ENCODE measurements around the gene OR51I2.

OR51I2 gene

DNA sequence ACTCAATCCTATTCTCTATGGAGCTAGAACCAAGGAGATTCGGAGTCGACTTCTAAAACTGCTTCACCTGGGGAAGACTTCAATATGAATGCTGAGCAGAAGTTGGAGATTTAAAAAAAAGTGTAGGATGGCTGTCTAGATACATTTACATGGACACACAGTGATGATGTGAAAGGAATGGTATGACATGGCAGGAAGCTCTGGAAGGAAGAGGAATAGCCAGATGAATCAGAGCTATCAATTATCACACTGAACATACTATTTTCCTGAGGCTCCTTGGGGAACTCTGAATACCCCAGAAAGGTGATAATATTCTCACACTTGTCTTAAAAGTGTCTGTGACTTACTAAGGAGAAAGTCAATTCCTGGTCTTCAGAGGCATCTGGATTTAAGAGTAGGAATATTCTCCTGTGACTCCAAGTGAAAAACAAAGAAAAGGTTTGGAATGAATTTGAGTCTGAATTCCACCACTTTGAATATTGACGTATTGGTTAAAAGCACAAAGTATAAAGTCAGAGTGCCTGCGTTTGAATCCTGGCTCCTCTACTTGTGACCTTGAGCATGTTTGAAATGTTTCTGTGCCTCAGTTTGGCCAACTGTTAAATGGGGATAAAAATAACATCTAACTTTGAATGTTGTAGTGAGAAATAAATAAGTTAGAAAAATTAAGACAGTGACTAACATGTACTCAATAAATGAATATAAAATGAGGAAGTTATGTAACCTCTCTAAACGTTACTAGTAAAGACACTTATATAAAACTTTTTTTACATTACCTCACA lies 40.6 kb downstream of the OR51I2 start:
- Histone ChIP-seq H3K4me1 (ENCODE audit: control insufficient read depth, insufficient read depth, low read depth, low read length) (no peaks in the 10 kb centered on the region), H4K8ac (ENCODE audit: low read length) (no peak overlapping the region), H3K36me3 (ENCODE audit: control insufficient read depth in 1 of 2, insufficient read depth in 2 of 2, low read depth in 1 of 2, low read length in 2 of 2) (no peaks in the 10 kb centered on the region), H3K23ac (ENCODE audit: low read length in 2 of 2) (no peak overlapping the region), H3K9ac (ENCODE audit: low read length) (no peak overlapping the region), H3K4me3 (ENCODE audit: insufficient read depth in 1 of 2, low read depth in 1 of 2, low read length in 2 of 2) (no peak overlapping the region), H3K9me3 (ENCODE audit: control insufficient read depth, low read length) (no peaks in the 10 kb centered on the region), H2BK12ac (ENCODE audit: low read length in 2 of 2) (no peak overlapping the region), H3K14ac (ENCODE audit: low read length in 2 of 2) (no peak overlapping the region), H2AK5ac (ENCODE audit: low read length, severe bottlenecking) (no peak overlapping the region), H2BK120ac (ENCODE audit: low read depth, low read length) (no peak overlapping the region), H2AFZ (ENCODE audit: low read depth, low read length) (no peak overlapping the region), H3K4ac (ENCODE audit: low read depth in 1 of 2, low read length in 2 of 2) (no peak overlapping the region), H3K27me3 (ENCODE audit: control insufficient read depth in 1 of 2, insufficient read depth in 1 of 2, low read length in 2 of 2) (no peaks in the 10 kb centered on the region), H4K91ac (ENCODE audit: low read length) (no peak overlapping the region), H3K18ac (ENCODE audit: low read depth in 1 of 2, low read length in 2 of 2) (no peak overlapping the region), H3K27ac (ENCODE audit: low read length, poor library complexity, severe bottlenecking) (no peak overlapping the region), H2BK5ac (ENCODE audit: low read depth, low read length, poor library complexity, severe bottlenecking) (no peak overlapping the region), H3K79me1 (replicated peaks; ENCODE audit: low read length, poor library complexity, severe bottlenecking) (no peaks in the 10 kb centered on the region), H3K4me2 (ENCODE audit: low read length, poor library complexity, severe bottlenecking) (no peak overlapping the region), H2BK15ac (ENCODE audit: low read depth, poor library complexity, severe bottlenecking) (no peak overlapping the region)
- DNase-seq = peak; percentile 2
- 71% methylated on average over 4 of the region's 5 CpGs for WGBS

DNA sequence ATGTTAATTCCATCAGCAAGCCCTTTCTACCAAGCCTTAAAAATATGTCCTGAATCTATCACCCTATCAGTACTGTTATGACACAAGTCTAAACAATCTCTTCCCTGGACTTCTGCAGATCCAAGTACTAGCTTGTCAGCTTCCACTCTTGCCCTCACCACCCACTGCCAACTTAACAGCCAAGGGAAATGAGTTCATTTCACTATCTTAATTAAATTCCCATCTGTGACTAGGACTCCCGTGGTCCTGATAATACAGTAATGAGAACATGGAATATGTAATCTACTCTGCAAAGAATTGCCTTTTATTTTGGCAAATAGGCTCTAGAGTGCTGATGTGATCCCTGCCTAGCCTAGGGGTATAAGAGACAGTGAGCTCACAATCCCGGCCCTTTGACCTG lies 50.5 kb downstream of the OR51I2 start:
- H3K18ac ChIP-seq (ENCODE audit: low read depth in 1 of 2, low read length in 2 of 2) = no peak overlapping the region
- no peak overlapping the region for H4K8ac ChIP-seq (ENCODE audit: low read length)
- 60% methylated on average over 2 of the region's 2 CpGs for WGBS
- H3K9ac ChIP-seq (ENCODE audit: low read length) = no peak overlapping the region
- no peaks in the 10 kb centered on the region for H3K79me1 ChIP-seq (replicated peaks; ENCODE audit: low read length, poor library complexity, severe bottlenecking)
- H4K91ac ChIP-seq (ENCODE audit: low read length) = no peak overlapping the region
- no peak overlapping the region for H2AK5ac ChIP-seq (ENCODE audit: low read length, severe bottlenecking)
- DNase-seq = no peak
- no peaks in the 10 kb centered on the region for H3K36me3 ChIP-seq (ENCODE audit: control insufficient read depth in 1 of 2, insufficient read depth in 2 of 2, low read depth in 1 of 2, low read length in 2 of 2)
- no peak overlapping the region for H2BK15ac ChIP-seq (ENCODE audit: low read depth, poor library complexity, severe bottlenecking)
- peaks cover 0 to 4% of the 10 kb centered on the region in 2 experiments for H3K27me3 ChIP-seq (ENCODE audit: control insufficient read depth in 1 of 2, insufficient read depth in 1 of 2, low read length in 2 of 2)
- no peaks in the 10 kb centered on the region for H3K9me3 ChIP-seq (ENCODE audit: control insufficient read depth, low read length)
- no peak overlapping the region for H2BK5ac ChIP-seq (ENCODE audit: low read depth, low read length, poor library complexity, severe bottlenecking)
- H3K4me2 ChIP-seq (ENCODE audit: low read length, poor library complexity, severe bottlenecking) = no peak overlapping the region
- H2BK120ac ChIP-seq (ENCODE audit: low read depth, low read length) = no peak overlapping the region
- no peak overlapping the region for H2AFZ ChIP-seq (ENCODE audit: low read depth, low read length)
- H3K4me3 ChIP-seq (ENCODE audit: insufficient read depth in 1 of 2, low read depth in 1 of 2, low read length in 2 of 2) = no peak overlapping the region
- H3K4me1 ChIP-seq (ENCODE audit: control insufficient read depth, insufficient read depth, low read depth, low read length) = no peaks in the 10 kb centered on the region
- no peak overlapping the region for H2BK12ac ChIP-seq (ENCODE audit: low read length in 2 of 2)
- H3K27ac ChIP-seq (ENCODE audit: low read length, poor library complexity, severe bottlenecking) = no peak overlapping the region
- no peak overlapping the region for H3K23ac ChIP-seq (ENCODE audit: low read length in 2 of 2)
- H3K14ac ChIP-seq (ENCODE audit: low read length in 2 of 2) = no peak overlapping the region
- no peak overlapping the region for H3K4ac ChIP-seq (ENCODE audit: low read depth in 1 of 2, low read length in 2 of 2)

DNA sequence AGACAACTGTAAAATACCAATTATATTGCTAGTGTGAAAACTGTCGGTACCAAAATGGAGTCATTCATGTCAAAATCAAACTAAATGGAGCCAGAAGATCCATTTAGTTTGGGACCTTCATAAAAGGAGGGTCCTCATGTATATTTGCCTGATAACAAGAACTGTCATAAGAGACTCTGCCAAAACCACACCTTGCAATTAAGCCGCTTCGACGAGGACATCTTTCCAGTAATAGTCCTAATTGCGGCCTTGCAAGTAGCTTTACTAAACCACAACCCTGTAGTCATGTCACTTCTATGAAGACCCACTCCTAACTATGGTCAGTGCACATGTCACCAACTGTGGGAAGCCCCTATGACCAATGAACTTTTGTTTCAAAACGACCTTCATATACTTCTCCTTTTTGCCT lies 51.3 kb downstream of the OR51I2 start:
- Histone ChIP-seq H2AK5ac (ENCODE audit: low read length, severe bottlenecking) (no peak overlapping the region), H2BK12ac (ENCODE audit: low read length in 2 of 2) (no peak overlapping the region), H3K27me3 (ENCODE audit: control insufficient read depth in 1 of 2, insufficient read depth in 1 of 2, low read length in 2 of 2) (peaks cover 0 to 4% of the 10 kb centered on the region in 2 experiments), H4K91ac (ENCODE audit: low read length) (no peak overlapping the region), H3K23ac (ENCODE audit: low read length in 2 of 2) (no peak overlapping the region), H2AFZ (ENCODE audit: low read depth, low read length) (no peak overlapping the region), H3K4ac (ENCODE audit: low read depth in 1 of 2, low read length in 2 of 2) (no peak overlapping the region), H3K4me3 (ENCODE audit: insufficient read depth in 1 of 2, low read depth in 1 of 2, low read length in 2 of 2) (no peak overlapping the region), H3K18ac (ENCODE audit: low read depth in 1 of 2, low read length in 2 of 2) (no peak overlapping the region), H3K9ac (ENCODE audit: low read length) (no peak overlapping the region), H2BK120ac (ENCODE audit: low read depth, low read length) (no peak overlapping the region), H3K79me1 (replicated peaks; ENCODE audit: low read length, poor library complexity, severe bottlenecking) (no peaks in the 10 kb centered on the region), H3K9me3 (ENCODE audit: control insufficient read depth, low read length) (no peaks in the 10 kb centered on the region), H3K14ac (ENCODE audit: low read length in 2 of 2) (no peak overlapping the region), H2BK5ac (ENCODE audit: low read depth, low read length, poor library complexity, severe bottlenecking) (no peak overlapping the region), H4K8ac (ENCODE audit: low read length) (no peak overlapping the region), H3K4me1 (ENCODE audit: control insufficient read depth, insufficient read depth, low read depth, low read length) (no peaks in the 10 kb centered on the region), H3K36me3 (ENCODE audit: control insufficient read depth in 1 of 2, insufficient read depth in 2 of 2, low read depth in 1 of 2, low read length in 2 of 2) (no peaks in the 10 kb centered on the region), H3K27ac (ENCODE audit: low read length, poor library complexity, severe bottlenecking) (no peak overlapping the region), H2BK15ac (ENCODE audit: low read depth, poor library complexity, severe bottlenecking) (no peak overlapping the region), H3K4me2 (ENCODE audit: low read length, poor library complexity, severe bottlenecking) (no peak overlapping the region)
- no peak for DNase-seq
- 89% methylated on average over 6 of the region's 6 CpGs for WGBS

DNA sequence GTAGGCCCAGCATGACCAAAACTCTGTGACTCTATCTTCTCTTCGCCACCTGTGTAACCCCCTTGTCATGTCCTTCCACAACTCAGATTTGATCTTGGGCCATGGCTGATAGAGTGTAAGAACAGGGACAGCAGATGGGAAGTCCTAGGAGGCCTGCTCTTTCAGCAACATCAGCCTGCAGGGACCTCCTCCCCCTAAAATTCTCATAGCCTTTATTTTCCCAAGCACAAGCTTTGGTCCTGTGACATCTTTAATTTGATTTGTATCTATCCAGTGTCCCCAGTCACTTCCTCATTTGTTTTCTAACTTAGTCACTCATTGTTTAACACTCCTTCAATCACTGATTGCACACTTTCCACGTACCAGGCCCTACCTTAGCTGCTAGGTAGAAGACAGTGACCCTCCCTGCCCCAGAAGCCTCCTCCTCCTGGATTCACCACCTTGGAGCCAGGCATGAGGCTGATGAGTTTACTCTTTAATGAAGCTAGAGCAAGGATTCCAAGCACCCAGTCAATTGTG lies 55.3 kb downstream of the OR51I2 start:
- H2BK5ac ChIP-seq (ENCODE audit: low read depth, low read length, poor library complexity, severe bottlenecking) = no peak overlapping the region
- H3K14ac ChIP-seq (ENCODE audit: low read length in 2 of 2) = no peak overlapping the region
- H2BK15ac ChIP-seq (ENCODE audit: low read depth, poor library complexity, severe bottlenecking) = no peak overlapping the region
- no peak overlapping the region for H3K4ac ChIP-seq (ENCODE audit: low read depth in 1 of 2, low read length in 2 of 2)
- H3K4me3 ChIP-seq (ENCODE audit: insufficient read depth in 1 of 2, low read depth in 1 of 2, low read length in 2 of 2) = no peak overlapping the region
- H3K36me3 ChIP-seq (ENCODE audit: control insufficient read depth in 1 of 2, insufficient read depth in 2 of 2, low read depth in 1 of 2, low read length in 2 of 2) = no peaks in the 10 kb centered on the region
- H3K27me3 ChIP-seq (ENCODE audit: control insufficient read depth in 1 of 2, insufficient read depth in 1 of 2, low read length in 2 of 2) = peaks cover 2 to 4% of the 10 kb centered on the region in 2 experiments
- DNase-seq = no peak
- no peaks in the 10 kb centered on the region for H3K4me1 ChIP-seq (ENCODE audit: control insufficient read depth, insufficient read depth, low read depth, low read length)
- no peaks in the 10 kb centered on the region for H3K79me1 ChIP-seq (replicated peaks; ENCODE audit: low read length, poor library complexity, severe bottlenecking)
- H2BK12ac ChIP-seq (ENCODE audit: low read length in 2 of 2) = no peak overlapping the region
- no peak overlapping the region for H2BK120ac ChIP-seq (ENCODE audit: low read depth, low read length)
- H4K91ac ChIP-seq (ENCODE audit: low read length) = no peak overlapping the region
- no peak overlapping the region for H3K4me2 ChIP-seq (ENCODE audit: low read length, poor library complexity, severe bottlenecking)
- no peak overlapping the region for H3K9ac ChIP-seq (ENCODE audit: low read length)
- H4K8ac ChIP-seq (ENCODE audit: low read length) = no peak overlapping the region
- WGBS = 67% methylated on average over 2 of the region's 2 CpGs
- H2AK5ac ChIP-seq (ENCODE audit: low read length, severe bottlenecking) = no peak overlapping the region
- no peak overlapping the region for H3K27ac ChIP-seq (ENCODE audit: low read length, poor library complexity, severe bottlenecking)
- H3K23ac ChIP-seq (ENCODE audit: low read length in 2 of 2) = no peak overlapping the region
- H3K9me3 ChIP-seq (ENCODE audit: control insufficient read depth, low read length) = no peaks in the 10 kb centered on the region
- H3K18ac ChIP-seq (ENCODE audit: low read depth in 1 of 2, low read length in 2 of 2) = no peak overlapping the region
- H2AFZ ChIP-seq (ENCODE audit: low read depth, low read length) = no peak overlapping the region
